Measurements from ENCODE around the gene ADCY5. TPM values are rescaled to one million over a fixed set of nuclear protein-coding genes. Genes with fewer than 3 reads are reported as not detected.

ADCY5 gene
- total RNA-seq, 1 donor from 2014 or later, result 0.67 TPM

DNA sequence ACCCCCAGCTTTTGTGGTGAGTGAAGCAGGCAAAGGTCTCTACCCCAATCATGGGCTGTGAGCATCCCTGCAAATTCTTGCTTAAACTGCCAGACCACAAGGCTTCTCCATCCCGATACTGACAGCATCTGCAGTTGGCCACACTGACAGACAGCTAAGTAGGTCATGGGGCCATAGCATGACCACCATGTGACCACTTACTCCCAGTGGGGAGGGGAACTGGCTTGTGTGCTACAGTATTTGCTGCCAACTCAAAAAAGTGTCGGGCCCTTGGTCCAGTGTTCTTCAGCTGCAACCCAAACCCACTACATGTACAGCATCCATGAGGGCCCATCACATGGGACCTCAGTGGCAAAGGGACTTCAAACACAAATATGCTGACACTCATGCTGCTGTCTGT lies 143.7 kb downstream of the ADCY5 start:
- Histone ChIP-seq H3K4me3 (ENCODE audit: low read depth, low read length) (no peak overlapping the region), H3K36me3 (ENCODE audit: control insufficient read depth, insufficient read depth, low read length) (no peaks in the 10 kb centered on the region)
- TF ChIP-seq, protein P1, sequence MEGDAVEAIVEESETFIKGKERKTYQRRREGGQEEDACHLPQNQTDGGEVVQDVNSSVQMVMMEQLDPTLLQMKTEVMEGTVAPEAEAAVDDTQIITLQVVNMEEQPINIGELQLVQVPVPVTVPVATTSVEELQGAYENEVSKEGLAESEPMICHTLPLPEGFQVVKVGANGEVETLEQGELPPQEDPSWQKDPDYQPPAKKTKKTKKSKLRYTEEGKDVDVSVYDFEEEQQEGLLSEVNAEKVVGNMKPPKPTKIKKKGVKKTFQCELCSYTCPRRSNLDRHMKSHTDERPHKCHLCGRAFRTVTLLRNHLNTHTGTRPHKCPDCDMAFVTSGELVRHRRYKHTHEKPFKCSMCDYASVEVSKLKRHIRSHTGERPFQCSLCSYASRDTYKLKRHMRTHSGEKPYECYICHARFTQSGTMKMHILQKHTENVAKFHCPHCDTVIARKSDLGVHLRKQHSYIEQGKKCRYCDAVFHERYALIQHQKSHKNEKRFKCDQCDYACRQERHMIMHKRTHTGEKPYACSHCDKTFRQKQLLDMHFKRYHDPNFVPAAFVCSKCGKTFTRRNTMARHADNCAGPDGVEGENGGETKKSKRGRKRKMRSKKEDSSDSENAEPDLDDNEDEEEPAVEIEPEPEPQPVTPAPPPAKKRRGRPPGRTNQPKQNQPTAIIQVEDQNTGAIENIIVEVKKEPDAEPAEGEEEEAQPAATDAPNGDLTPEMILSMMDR (IDR thresholded peaks at IDR 0.05; ENCODE audit: insufficient read depth, low read length, poor library complexity, severe bottlenecking), result no peak

DNA sequence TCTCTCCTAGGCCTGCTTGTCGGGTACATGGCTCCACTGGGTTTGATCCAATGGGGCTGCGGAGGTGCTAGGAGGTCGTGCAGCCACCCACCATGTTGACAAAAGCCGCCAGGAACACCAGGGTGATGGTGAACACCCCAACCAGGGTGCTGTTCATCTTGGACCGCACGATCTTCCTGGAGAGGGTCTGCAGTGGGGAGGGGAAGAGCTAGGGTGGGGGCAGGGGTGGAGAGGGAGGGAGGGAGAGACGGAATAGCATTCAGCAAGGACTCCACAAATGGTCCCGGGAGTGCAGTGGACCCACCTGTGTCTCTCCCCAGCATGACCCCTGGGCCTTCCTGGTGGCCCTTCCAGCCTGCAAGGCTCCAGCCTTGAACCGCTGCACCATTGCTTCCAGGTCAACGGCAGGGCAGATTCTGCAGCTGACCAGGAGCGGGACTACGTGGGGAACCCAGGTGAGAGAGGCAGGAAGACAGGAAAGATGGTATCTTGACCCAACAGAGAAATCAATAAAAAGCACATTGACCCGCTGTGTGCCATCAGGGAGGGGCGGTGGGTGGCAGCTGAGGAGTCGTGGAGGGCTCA lies 144.8 kb downstream of the ADCY5 start:
- H3K36me3 ChIP-seq (ENCODE audit: control insufficient read depth, insufficient read depth, low read length), result no peaks in the 10 kb centered on the region
- H3K27me3 ChIP-seq (ENCODE audit: control insufficient read depth, insufficient read depth, low read length), result peaks cover 11% of the 10 kb centered on the region
- DNase-seq (ENCODE audit: low read depth), result no peak
- TF ChIP-seq, protein P1 (IDR thresholded peaks at IDR 0.05; ENCODE audit: insufficient read depth, low read length, poor library complexity, severe bottlenecking), result no peak
- no peak overlapping the region for H3K4me3 ChIP-seq (ENCODE audit: low read depth, low read length)

More for the DNA sequence above, 143.7 kb downstream of the ADCY5 start:
- DNase-seq (ENCODE audit: low read depth), result no peak
- peaks cover 9% of the 10 kb centered on the region for H3K27me3 ChIP-seq (ENCODE audit: control insufficient read depth, insufficient read depth, low read length)

DNA sequence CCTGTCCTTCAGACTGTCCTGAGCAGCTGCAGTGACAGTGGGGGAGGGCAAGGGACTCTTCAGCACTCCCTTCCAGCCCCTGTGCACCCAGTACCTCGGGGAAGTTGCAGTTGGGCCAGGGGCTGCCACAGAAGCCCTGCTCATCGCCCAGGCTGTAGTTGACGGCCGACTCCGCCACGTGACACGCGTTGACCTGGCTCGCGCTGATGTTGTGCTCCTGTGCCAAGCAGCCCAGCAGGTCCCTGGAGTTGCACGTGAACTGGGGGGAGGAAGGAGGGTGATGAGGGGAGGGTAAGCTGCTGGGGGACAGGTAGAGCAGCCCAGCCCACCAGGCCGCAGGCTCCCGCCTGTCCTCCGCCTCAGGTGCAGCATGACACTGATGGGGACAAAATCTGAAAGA lies 145.9 kb downstream of the ADCY5 start:
- Histone ChIP-seq H3K4me3 (ENCODE audit: low read depth, low read length) (no peak overlapping the region), H3K27me3 (ENCODE audit: control insufficient read depth, insufficient read depth, low read length) (peaks cover 11% of the 10 kb centered on the region), H3K36me3 (ENCODE audit: control insufficient read depth, insufficient read depth, low read length) (no peaks in the 10 kb centered on the region)
- no peak for DNase-seq (ENCODE audit: low read depth)
- TF ChIP-seq, protein P1 (IDR thresholded peaks at IDR 0.05; ENCODE audit: insufficient read depth, low read length, poor library complexity, severe bottlenecking), result no peak

DNA sequence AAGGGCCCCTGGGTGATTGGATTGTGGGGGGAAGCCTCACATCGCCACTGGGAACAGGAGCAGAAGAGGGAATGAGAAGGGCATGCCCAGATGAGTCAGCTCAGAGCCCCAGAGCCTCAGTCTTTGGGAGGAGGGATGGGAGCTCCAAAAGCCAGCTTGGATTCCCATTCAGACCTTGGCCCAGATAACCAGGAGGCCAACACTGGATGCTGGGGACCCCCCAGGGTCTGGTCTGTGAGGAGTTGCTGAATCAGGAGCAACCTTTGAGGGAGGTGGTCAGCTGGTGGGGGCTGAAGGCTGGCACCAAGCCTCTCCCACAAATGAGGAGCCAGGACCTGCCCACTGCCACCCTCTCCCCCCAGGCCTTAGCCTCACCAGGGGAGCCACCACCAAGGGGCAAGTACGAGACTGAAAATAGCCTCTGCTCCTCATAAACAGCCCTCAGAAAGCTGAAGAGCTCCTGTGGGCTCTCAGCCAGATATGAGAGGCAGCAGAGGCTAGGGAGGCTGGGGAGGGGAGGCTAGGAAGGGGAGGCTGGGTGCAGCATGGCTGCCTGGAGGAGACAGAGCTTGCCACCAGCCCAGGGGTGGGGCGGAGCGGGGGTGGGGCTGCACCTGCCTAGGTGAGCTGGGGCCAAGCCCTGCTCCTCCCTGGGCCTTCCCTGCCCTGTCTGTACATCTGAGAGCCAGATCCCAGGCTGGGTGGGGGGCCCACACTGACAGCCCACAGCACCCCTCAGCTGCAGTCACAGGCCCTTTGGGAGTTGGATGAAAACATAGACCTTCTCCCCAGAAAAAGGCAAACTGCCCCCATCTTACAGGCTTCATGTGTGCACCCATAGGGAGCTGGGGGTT lies 147.3 kb downstream of the ADCY5 start:
- no peaks in the 10 kb centered on the region for H3K36me3 ChIP-seq (ENCODE audit: control insufficient read depth, insufficient read depth, low read length)
- no peak overlapping the region for H3K4me3 ChIP-seq (ENCODE audit: low read depth, low read length)
- no peak for DNase-seq (ENCODE audit: low read depth)
- TF ChIP-seq, protein P1 (IDR thresholded peaks at IDR 0.05; ENCODE audit: insufficient read depth, low read length, poor library complexity, severe bottlenecking), result no peak
- peaks cover 12% of the 10 kb centered on the region for H3K27me3 ChIP-seq (ENCODE audit: control insufficient read depth, insufficient read depth, low read length)

DNA sequence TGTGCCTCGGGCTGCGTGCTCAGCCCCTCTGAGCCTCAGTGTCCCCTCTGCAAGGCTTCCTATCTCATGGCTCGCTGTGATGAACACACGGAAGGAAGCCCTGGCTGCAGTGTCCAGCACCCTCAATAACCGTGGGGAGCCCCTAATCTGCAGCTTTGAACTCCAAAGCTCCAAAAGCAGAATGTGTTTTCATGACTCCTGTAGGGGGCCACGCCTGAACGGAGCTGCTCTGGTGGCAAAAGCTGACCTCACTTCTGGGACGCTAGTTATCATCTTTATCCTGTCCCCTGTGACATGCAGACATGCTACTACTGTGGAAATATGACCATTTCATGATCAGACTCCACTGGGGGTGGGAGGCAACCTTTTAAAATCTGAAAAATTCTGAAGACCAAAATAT lies 148.3 kb downstream of the ADCY5 start:
- no peaks in the 10 kb centered on the region for H3K36me3 ChIP-seq (ENCODE audit: control insufficient read depth, insufficient read depth, low read length)
- no peak overlapping the region for H3K4me3 ChIP-seq (ENCODE audit: low read depth, low read length)
- TF ChIP-seq, protein P1 (IDR thresholded peaks at IDR 0.05; ENCODE audit: insufficient read depth, low read length, poor library complexity, severe bottlenecking), result no peak
- DNase-seq (ENCODE audit: low read depth), result no peak
- peaks cover 12% of the 10 kb centered on the region for H3K27me3 ChIP-seq (ENCODE audit: control insufficient read depth, insufficient read depth, low read length)

Data from kidney epithelial cell (primary cell).